Thoracic aorta (tissue), 2 donors: Measurements from ENCODE around the gene CDH18. TPM values are rescaled to one million over a fixed set of nuclear protein-coding genes. Genes with fewer than 3 reads are reported as not detected.

ENCODE experiments used
- ATAC-seq: fragments of 150-250 bp; one replicate; pipeline ENCODE4 v1.8.0; 2017; ENCODE audit warnings: low read depth; ENCODE audit not compliant: insufficient number of reproducible peaks, low FRiP score
- DNase-seq: peaks from one replicate; pipeline ENCODE4 v3.0.0-alpha.2; 2020; ENCODE audit warnings: low spot score
- H3K27ac ChIP-seq, 2 donors: fragments of 200-600 bp; sonication (generic); 1 replicate in 1 of 2; 2 replicates in 1 of 2; pipeline ENCODE4 v1.5.1; 2016; ENCODE audit warnings: mild to moderate bottlenecking in 2 of 2, moderate library complexity in 2 of 2
- H3K27me3 ChIP-seq: fragments of 200-600 bp; sonication (generic); replicated peaks from 2 replicates; pipeline ENCODE4 v1.6.0; 2016; ENCODE audit warnings: mild to moderate bottlenecking; ENCODE audit not compliant: insufficient read depth
- H3K36me3 ChIP-seq: fragments of 200-600 bp; sonication (generic); one replicate; pipeline ENCODE4 v1.5.1; 2016
- H3K4me1 ChIP-seq, 2 donors: fragments of 200-600 bp; sonication (generic); 1 replicate in 1 of 2; 2 replicates in 1 of 2; pipeline versions ENCODE4 v1.5.1 to v1.6.0; 2016; ENCODE audit warnings: low read depth in 2 of 2, mild to moderate bottlenecking in 1 of 2; ENCODE audit not compliant: control insufficient read depth in 1 of 2
- H3K4me3 ChIP-seq: fragments of 200-600 bp; sonication (generic); 2 replicates; pipeline ENCODE4 v1.5.1; 2016; ENCODE audit warnings: mild to moderate bottlenecking
- H3K9me3 ChIP-seq: fragments of 200-600 bp; sonication (generic); 2 replicates; pipeline ENCODE4 v1.5.1; 2016
- CTCF ChIP-seq: fragments of 200-600 bp; sonication (generic); IDR thresholded peaks from one replicate; pipeline ENCODE4 v1.5.1; 2019; ENCODE audit warnings: antibody characterized with exemption
- total RNA-seq, 2 donors: library from RNA; depleted of rRNA; stranded (reverse); fragments of >200 nt; gene quantifications; one replicate each; pipeline versions ENCODE4 v1.1.0 to v1.2.3, GENCODE V29; 2016

Gene CDH18
- total RNA-seq, 2 donors from 2014 or later: not detected

- no peak for TF ChIP-seq CTCF
- Histone ChIP-seq H3K27me3 (no peaks in the 10 kb centered on the region), H3K9me3 (no peaks in the 10 kb centered on the region), H3K27ac (no peak overlapping the region), H3K4me1 (no peaks in the 10 kb centered on the region), H3K4me3 (no peak overlapping the region), H3K36me3 (no peaks in the 10 kb centered on the region)
- DNase-seq (no peak), ATAC-seq (no peak)
These were observed 362.4 kb downstream of the CDH18 start for GRCh38 chr5:19625562-19625961.

GRCh38 chr5:19619571-19619970 is 368.4 kb downstream of the CDH18 start:
- no peaks in the 10 kb centered on the region for H3K9me3 ChIP-seq
- DNase-seq (no peak), ATAC-seq (no peak)
- no peaks in the 10 kb centered on the region for H3K4me1 ChIP-seq
- H3K4me3 ChIP-seq: no peak overlapping the region
- no peaks in the 10 kb centered on the region for H3K36me3 ChIP-seq
- H3K27ac ChIP-seq: no peak overlapping the region
- TF ChIP-seq CTCF: no peak
- no peaks in the 10 kb centered on the region for H3K27me3 ChIP-seq

GRCh38 chr5:19616701-19617215 is 371.2 kb downstream of the CDH18 start:
- Histone ChIP-seq H3K36me3 (no peaks in the 10 kb centered on the region), H3K4me1 (no peaks in the 10 kb centered on the region), H3K4me3 (no peak overlapping the region), H3K9me3 (no peaks in the 10 kb centered on the region), H3K27ac (no peak overlapping the region), H3K27me3 (no peaks in the 10 kb centered on the region)
- no peak for TF ChIP-seq CTCF
- ATAC-seq: no peak
- no peak for DNase-seq

- no peak for DNase-seq
- no peak for TF ChIP-seq CTCF
- Histone ChIP-seq H3K4me1 (no peaks in the 10 kb centered on the region), H3K36me3 (no peaks in the 10 kb centered on the region), H3K27me3 (no peaks in the 10 kb centered on the region), H3K27ac (no peak overlapping the region), H3K4me3 (no peak overlapping the region), H3K9me3 (no peaks in the 10 kb centered on the region)
- no peak for ATAC-seq
These were observed 372.3 kb downstream of the CDH18 start for GRCh38 chr5:19615661-19616060.

- Histone ChIP-seq H3K9me3 (no peaks in the 10 kb centered on the region), H3K27me3 (no peaks in the 10 kb centered on the region), H3K27ac (no peak overlapping the region), H3K36me3 (no peaks in the 10 kb centered on the region), H3K4me1 (no peaks in the 10 kb centered on the region), H3K4me3 (no peak overlapping the region)
- ATAC-seq (no peak), DNase-seq (no peak)
- TF ChIP-seq CTCF: no peak
These were observed 372.9 kb downstream of the CDH18 start for GRCh38 chr5:19615071-19615470.
